GM19025 (cell line): ENCODE results near the gene CCDC160.

Source experiments
- ATAC-seq: cut with Tn5 transposase; IDR thresholded peaks from one replicate; pipeline ENCODE4 v1.9.1; 2021; ENCODE audit warnings: mild to moderate bottlenecking, low read depth, moderate library complexity; ENCODE audit not compliant: unreplicated experiment

CCDC160 gene

GRCh38 chrX:134294548-134294947, 57.6 kb downstream of the CCDC160 start:
- no peak for ATAC-seq
